GM21825 (cell line): ENCODE measurements around the gene IMPDH2.

Experiments
- ATAC-seq: cut with Tn5 transposase; IDR thresholded peaks from one replicate; pipeline ENCODE4 v1.9.1; 2021; ENCODE audit warnings: mild to moderate bottlenecking, moderate library complexity; ENCODE audit not compliant: unreplicated experiment

The IMPDH2 gene

GRCh38 chr3:49028673-49029562, at the start of gene IMPDH2:
Gene IMPDH2 (minus strand): TSS chr3:49029398. CDS start chr3:49029350, 48 bp downstream.
- ATAC-seq = peak; percentile 80

GRCh38 chr3:49076646-49077045, 47.4 kb upstream of the IMPDH2 start:
- no peak for ATAC-seq

- no peak for ATAC-seq
Observed at GRCh38 chr3:49076116-49076515, 46.9 kb upstream of the IMPDH2 start.

GRCh38 chr3:49058011-49058410, 28.8 kb upstream of the IMPDH2 start:
- no peak for ATAC-seq

- no peak for ATAC-seq
Observed at GRCh38 chr3:49057268-49057667, 28.1 kb upstream of the IMPDH2 start.

GRCh38 chr3:49054344-49054862, 25.2 kb upstream of the IMPDH2 start:
- ATAC-seq = no peak

- ATAC-seq = no peak
Observed at GRCh38 chr3:49053543-49053942, 24.3 kb upstream of the IMPDH2 start.

- ATAC-seq = no peak
Observed at GRCh38 chr3:49035281-49035680, 6.1 kb upstream of the IMPDH2 start.

- no peak for ATAC-seq
Observed at GRCh38 chr3:49034650-49035049, 5.5 kb upstream of the IMPDH2 start.

GRCh38 chr3:49032646-49033304, 3.6 kb upstream of the IMPDH2 start:
- ATAC-seq = no peak

- ATAC-seq = no peak
Observed at GRCh38 chr3:49030321-49030720, 1.1 kb upstream of the IMPDH2 start.

GRCh38 chr3:49029563-49029884, 326 bp upstream of the IMPDH2 start:
- ATAC-seq = no peak

- no peak for ATAC-seq
Observed at GRCh38 chr3:49028298-49028672, 913 bp downstream of the IMPDH2 start.

- ATAC-seq = no peak
Observed at GRCh38 chr3:49027634-49028033, 1.6 kb downstream of the IMPDH2 start.

GRCh38 chr3:49026536-49026935, 2.7 kb downstream of the IMPDH2 start:
- no peak for ATAC-seq

GRCh38 chr3:49025793-49026520, 3.2 kb downstream of the IMPDH2 start:
- ATAC-seq = no peak

GRCh38 chr3:49025005-49025792, 4.0 kb downstream of the IMPDH2 start:
- ATAC-seq = no peak

- no peak for ATAC-seq
Observed at GRCh38 chr3:49024449-49024848, 4.7 kb downstream of the IMPDH2 start.

- no peak for ATAC-seq
Observed at GRCh38 chr3:49023775-49024174, 5.4 kb downstream of the IMPDH2 start.

GRCh38 chr3:49022688-49023171, 6.5 kb downstream of the IMPDH2 start:
- no peak for ATAC-seq
